A549 (cell line): Measurements from ENCODE around the gene RFWD3.

ENCODE experiments used
- CTCF ChIP-seq: fragments of >200 bp; sonication (Bioruptor Twin); formaldehyde crosslinking; IDR thresholded peaks from 3 replicates; pipeline ENCODE4 v1.5.1; 2016
- PHF8 ChIP-seq: fragments of 200-600 bp; sonication (generic); IDR thresholded peaks from 2 replicates; pipeline ENCODE4 v1.6.1; 2016; ENCODE audit warnings: low read depth, mild to moderate bottlenecking, antibody characterized with exemption, moderate library complexity, borderline replicate concordance

- no peak for TF ChIP-seq CTCF
- no peak for TF ChIP-seq PHF8
These were observed 29.1 kb upstream of the RFWD3 start for GRCh38 chr16:74695450-74696422.
